Measurements from ENCODE around the gene CNTN1. TPM values are rescaled to one million over a fixed set of nuclear protein-coding genes. Genes with fewer than 3 reads are reported as not detected.

CNTN1 gene
- total and polyA plus RNA-seq, 10 of the 15 experiments (the other 5 are each of a cell fraction or from before 2014, with no cell fraction given) = 0.06 to 0.14 TPM; not detected in 8

DNA sequence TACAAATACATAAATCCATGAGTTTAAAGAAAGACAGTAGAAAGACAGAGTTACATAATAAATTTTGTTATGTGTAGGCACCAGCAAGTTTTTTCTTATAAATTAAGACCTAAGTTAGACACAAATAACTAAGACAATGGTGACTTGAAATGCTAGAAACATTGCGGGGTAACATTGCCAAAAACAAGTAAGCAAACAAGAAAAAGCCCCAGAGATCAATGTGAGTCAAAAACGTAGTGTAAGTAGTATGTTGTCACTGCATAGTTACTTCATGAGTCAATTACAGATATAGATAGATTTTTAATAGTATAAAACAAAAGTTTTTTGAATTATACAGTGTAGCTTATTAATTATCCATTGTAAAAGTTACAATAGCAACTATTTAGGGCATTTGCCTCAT, 83.4 kb downstream of the CNTN1 start (continued):
- TF ChIP-seq, protein P1, sequence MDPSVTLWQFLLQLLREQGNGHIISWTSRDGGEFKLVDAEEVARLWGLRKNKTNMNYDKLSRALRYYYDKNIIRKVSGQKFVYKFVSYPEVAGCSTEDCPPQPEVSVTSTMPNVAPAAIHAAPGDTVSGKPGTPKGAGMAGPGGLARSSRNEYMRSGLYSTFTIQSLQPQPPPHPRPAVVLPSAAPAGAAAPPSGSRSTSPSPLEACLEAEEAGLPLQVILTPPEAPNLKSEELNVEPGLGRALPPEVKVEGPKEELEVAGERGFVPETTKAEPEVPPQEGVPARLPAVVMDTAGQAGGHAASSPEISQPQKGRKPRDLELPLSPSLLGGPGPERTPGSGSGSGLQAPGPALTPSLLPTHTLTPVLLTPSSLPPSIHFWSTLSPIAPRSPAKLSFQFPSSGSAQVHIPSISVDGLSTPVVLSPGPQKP (IDR thresholded peaks at IDR 0.05; ENCODE audit: low read depth, low read length) = no peak

GRCh38 chr12:40784102-40784501, 91.9 kb downstream of the CNTN1 start:
- H3K9ac ChIP-seq (ENCODE audit: control insufficient read depth, insufficient read depth, low read length) = no peak overlapping the region
- in situ Hi-C loops (cut with MboI) = no loop called here
- no TSS peak for BruUV-seq (replicated peaks)
- H3K4me1 ChIP-seq (ENCODE audit: control insufficient read depth, insufficient read depth, low read length) = no peaks in the 10 kb centered on the region
- H3K4me3 ChIP-seq = no peak overlapping the region
- H2AFZ ChIP-seq (ENCODE audit: control insufficient read depth, low read depth, low read length) = no peak overlapping the region
- H3K27ac ChIP-seq (ENCODE audit: control insufficient read depth, insufficient read depth) = no peak overlapping the region
- ChIA-PET POLR2A (no interaction called here), RAD21 (ENCODE audit: unreplicated experiment) (no interaction called here), CTCF (no interaction called here), SMC1A (ENCODE audit: uncharacterized antibody, unreplicated experiment) (no interaction called here)
- no peaks in the 10 kb centered on the region for H3K27me3 ChIP-seq (replicated peaks in 1 of 2; ENCODE audit: control insufficient read depth in 2 of 2, insufficient read depth in 2 of 2, low read length in 1 of 2)
- intact Hi-C loops (cut with micrococcal nuclease; ENCODE audit: unreplicated experiment) = no loop called here
- H3K79me2 ChIP-seq (ENCODE audit: control insufficient read depth, insufficient read depth, low read length) = no peaks in the 10 kb centered on the region
- H4K20me1 ChIP-seq (ENCODE audit: control insufficient read depth, insufficient read depth) = no peaks in the 10 kb centered on the region
- ATAC-seq (no peak), FAIRE-seq (no peak), DNase-seq (ENCODE audit: low read depth, low spot score) (no peak)
- WGBS (ENCODE audit: insufficient coverage, insufficient replicate concordance, low lambda C conversion rate, missing lambda C conversion rate) = 0% methylated on average over 2 of the region's 2 CpGs
- no peaks in the 10 kb centered on the region for H3K36me3 ChIP-seq (ENCODE audit: control insufficient read depth in 2 of 2, insufficient read depth in 2 of 2, low read length in 1 of 2)
- H3K4me2 ChIP-seq (ENCODE audit: control insufficient read depth, insufficient read depth) = no peak overlapping the region
- H3K9me3 ChIP-seq (replicated peaks; ENCODE audit: control insufficient read depth, insufficient read depth, low read length) = no peaks in the 10 kb centered on the region
- TF ChIP-seq RELA (IDR thresholded peaks at IDR 0.05; ENCODE audit: borderline replicate concordance, partially characterized antibody) = no peak
- no peak for TF ChIP-seq ZSCAN29 (IDR thresholded peaks at IDR 0.05)
- TF ChIP-seq TAF1 (IDR thresholded peaks at IDR 0.05; ENCODE audit: borderline replicate concordance, low read depth, low read length) = no peak
- no peak for TF ChIP-seq CHD2 (IDR thresholded peaks at IDR 0.05; ENCODE audit: borderline replicate concordance, low read depth, low read length)
- TF ChIP-seq, protein P2, sequence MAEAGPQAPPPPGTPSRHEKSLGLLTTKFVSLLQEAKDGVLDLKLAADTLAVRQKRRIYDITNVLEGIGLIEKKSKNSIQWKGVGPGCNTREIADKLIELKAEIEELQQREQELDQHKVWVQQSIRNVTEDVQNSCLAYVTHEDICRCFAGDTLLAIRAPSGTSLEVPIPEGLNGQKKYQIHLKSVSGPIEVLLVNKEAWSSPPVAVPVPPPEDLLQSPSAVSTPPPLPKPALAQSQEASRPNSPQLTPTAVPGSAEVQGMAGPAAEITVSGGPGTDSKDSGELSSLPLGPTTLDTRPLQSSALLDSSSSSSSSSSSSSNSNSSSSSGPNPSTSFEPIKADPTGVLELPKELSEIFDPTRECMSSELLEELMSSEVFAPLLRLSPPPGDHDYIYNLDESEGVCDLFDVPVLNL (IDR thresholded peaks at IDR 0.05; ENCODE audit: low read depth, low read length) = no peak
- TF ChIP-seq LARP7 (IDR thresholded peaks at IDR 0.05) = no peak
- no peak for TF ChIP-seq SMARCA5 (IDR thresholded peaks at IDR 0.05)
- no peak for TF ChIP-seq MLLT1 (IDR thresholded peaks at IDR 0.05)
- no peak for TF ChIP-seq EP300 (IDR thresholded peaks at IDR 0.05; ENCODE audit: borderline replicate concordance in 1 of 2, control insufficient read depth in 1 of 2, low read depth in 2 of 2, low read length in 2 of 2)
- no peak for TF ChIP-seq HDAC2 (IDR thresholded peaks at IDR 0.05)
- no peak for TF ChIP-seq DPF2 (IDR thresholded peaks at IDR 0.05)
- no peak for TF ChIP-seq WRNIP1 (IDR thresholded peaks at IDR 0.05; ENCODE audit: borderline replicate concordance, low read depth, low read length)
- no peak for TF ChIP-seq CBFB (IDR thresholded peaks at IDR 0.05; ENCODE audit: low read depth)
- TF ChIP-seq ZNF622 (IDR thresholded peaks at IDR 0.05) = no peak
- no peak for TF ChIP-seq YBX1 (IDR thresholded peaks at IDR 0.05)
